Dermis microvascular lymphatic vessel endothelial cell (primary cell): ENCODE measurements around the gene PIKFYVE. TPM values are rescaled to one million over a fixed set of nuclear protein-coding genes. Genes with fewer than 3 reads are reported as not detected.
A peak's percentile ranks its signal among the peaks of the same experiment; 100 is the strongest.
"Not testable (repeated sequence)": the region's sequence is repeated elsewhere in the genome, so short reads cannot be mapped to it uniquely, and the experiment has no call there.

Experiments used
- DNase-seq, 2 donors: peaks; one replicate each; pipeline versions ENCODE4 v3.0.0 to v3.0.0-alpha.2; 2010; ENCODE audit warnings: low read depth in 2 of 2
- total RNA-seq: library from RNA; depleted of rRNA; stranded (reverse); fragments of >200 nt; gene quantifications from 2 replicates; pipeline ENCODE4 v1.2.1, GENCODE V29; 2014

Gene PIKFYVE
- total RNA-seq, 1 donor from 2014 or later = 19.3 TPM

DNA sequence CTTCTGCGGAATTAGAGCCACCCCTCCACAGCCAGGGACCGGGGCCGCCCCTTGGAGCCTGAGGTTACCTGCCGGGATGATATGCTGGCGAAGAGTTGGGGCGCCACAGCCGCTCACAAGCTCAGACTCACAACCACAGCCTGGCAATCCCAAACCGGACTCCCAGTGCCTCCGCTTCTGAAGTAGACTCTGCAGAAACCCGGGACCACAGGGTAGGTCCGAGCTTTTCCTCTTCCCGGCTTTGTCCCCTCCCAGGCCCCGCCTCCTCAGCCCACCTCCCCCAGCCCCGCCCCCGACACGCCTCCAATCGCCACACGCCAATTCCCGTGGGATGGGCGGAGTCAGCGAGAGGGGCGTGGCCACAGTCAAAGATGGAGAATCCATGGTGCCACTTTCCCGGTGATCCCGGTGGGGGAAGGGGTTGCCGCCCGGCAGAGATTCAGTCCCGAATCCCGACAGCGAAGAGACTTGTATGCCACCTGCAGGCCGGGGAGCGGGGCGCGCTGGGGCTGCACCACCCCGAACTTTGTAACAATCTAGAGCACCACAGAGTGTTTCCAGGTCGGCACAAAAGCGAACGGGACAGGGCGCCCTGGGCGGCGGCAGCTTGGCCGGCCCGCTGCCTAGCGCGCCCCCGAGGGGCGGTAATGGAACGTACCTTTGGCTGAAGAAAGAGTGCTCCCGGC, 11.0 kb upstream of the PIKFYVE start, which contains the start of gene IDH1:
TSS of gene IDH1 (minus strand) at position 201 of the 686 bp plus-strand sequence. CDS start 3,520 bp downstream, outside the sequence.
- DNase-seq = peak; percentile 83 to 93

DNA sequence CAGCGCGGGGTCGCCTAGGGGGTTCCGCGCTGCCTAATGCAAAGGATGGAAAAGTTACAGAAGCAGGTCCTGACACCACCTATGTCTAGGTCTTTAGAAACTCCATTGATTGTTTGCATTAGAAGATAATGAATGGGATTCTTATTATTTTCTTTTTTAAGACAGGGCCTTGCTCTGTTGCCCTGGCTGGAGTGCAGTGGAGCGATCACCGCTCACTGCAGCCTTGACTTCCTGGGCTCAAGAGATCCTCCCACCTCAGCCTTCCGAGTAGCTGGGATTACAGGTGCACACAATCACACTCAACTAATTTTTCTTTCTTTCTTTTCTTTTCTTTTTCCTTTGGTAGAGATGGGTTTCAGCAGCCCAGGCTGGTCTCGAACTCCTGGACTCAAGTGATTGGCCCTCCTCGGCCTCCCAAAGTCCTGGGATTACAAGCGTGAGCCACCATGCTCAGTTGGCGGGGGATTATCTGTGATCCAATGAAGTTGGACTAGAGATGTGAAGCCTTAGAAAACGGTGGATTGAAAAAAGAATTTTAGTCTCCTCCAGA, 10.4 kb upstream of the PIKFYVE start:
- no peak for DNase-seq

DNA sequence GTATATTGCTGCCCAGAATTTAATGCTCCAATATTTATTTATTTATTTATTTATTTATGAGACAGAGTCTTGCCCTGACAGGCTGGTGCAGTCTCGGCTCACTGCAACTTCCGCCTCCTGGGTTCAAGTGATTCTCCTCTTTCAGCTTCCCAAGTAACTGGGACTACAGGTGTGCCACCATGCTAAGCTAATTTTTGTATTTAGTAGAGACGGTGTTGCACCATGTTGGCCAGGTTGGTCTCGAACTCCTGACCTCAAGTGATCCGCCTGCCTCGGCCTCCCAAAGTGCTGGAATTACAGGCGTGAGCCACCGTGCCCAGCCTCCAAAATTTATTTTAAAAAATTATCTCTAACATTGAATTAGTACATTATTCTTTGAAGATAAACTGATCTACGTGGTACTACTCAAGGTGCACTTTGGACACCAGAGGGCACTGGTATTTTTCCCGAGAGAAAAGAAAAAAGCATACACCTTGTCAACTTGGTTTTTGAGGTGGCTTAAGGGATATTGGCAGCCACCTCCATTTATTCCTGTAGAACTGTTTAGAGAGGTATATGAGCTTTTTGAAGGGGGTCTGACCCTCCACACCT, 9.8 kb upstream of the PIKFYVE start:
- DNase-seq = no peak

DNA sequence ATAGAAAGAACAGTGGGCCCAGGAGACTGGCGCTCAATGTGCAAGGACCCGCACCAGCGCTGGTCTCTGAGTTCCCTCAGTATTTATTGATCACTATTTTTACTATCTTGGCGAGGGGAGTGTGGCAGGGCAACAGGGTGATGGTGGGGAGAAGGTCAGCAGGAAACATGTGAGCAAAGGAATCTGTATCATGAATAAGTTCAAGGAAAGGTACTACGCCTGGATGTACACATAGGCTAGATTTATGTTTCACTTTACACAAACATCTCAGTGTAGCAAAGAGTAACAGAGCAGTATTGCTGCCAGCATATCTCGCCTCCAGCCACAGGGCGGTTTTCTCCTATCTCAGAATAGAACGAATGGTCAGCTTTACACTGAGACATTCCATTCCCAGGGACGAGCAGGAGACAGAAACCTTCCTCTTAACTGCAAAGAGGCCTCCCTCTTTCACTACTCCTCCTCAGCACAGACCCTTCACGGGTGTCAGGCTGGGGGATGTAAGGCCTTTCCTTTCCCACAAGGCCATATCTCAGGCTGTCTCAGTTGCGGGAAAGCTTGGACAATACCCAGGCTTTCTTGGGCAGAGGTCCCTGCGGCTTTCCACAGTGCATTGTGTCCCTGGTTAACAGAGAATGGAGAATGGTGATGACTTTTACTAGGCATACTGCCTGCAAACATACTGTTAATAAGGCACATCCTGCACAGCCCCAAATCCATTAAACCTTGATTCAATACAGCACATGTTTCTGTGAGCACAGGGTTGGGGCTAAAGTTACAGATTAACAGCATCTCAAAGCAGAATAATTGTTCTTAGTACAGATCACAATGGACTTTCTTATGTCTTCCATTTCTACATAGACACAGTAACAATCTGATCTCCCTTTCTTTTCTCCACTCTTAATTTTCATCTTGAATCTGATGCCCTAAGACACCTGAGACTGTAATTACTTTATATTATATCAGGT, 8.9 kb upstream of the PIKFYVE start:
- DNase-seq = not testable (repeated sequence)

DNA sequence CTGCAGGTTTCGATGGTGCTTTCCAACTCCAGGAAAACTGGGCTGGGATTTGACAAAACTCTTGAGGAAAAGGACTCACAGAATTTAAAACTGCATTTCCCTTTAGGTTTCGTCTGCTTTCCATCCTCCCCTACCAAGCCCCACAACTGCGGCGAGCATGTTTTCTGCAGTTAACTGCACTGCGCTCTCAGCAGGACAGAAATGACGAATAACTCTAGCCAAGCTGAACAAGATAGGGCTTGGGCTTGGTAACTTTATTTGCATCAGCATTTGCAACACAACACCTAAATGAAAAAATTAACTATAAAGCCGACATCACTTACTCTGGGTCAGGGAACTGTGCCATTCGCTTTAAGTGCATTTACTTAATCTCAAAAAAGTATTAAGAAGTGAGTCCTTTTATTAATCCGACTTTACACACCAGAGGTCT, 669 bp upstream of the PIKFYVE start:
- peak; percentile 20 to 59 for DNase-seq

DNA sequence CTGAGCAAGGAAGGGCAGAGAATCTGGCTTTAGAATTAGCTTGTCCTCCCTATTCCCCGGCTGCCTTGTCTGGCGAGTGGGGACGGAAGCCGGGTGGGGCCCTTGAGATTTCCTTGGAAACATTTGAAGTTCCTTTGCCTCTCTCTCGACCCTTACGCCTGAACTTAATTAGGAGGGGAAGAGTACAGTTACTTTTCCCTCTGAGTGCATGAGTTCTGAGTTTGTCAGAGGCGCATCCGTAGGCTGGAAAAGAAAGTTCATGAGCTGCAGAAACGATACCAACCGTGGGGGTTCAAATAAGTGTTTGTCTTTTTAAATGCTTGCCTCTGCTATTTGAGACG, 468 bp downstream of the PIKFYVE start:
- peak in 1 of 2 donors; percentile 3 for DNase-seq

DNA sequence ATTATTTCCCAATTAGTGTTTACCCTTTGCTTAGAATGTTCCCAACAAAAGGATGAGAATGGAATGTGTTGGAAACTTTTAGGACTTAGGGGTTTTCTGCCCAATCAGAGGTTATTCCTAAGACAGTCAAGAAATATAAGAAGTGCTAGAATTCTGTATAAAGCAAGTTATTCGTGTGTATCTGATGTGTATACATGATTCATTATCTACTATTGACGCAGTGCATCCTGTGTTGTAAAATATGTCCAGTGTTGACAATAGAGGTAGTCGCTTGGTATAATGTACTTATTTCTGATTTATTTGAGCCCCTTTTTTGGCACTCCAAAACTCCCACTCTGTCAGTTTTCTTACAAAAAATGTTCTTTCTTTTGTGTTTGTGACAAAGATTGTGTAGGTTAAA, 881 bp downstream of the PIKFYVE start:
- DNase-seq = peak; percentile 7 to 53

DNA sequence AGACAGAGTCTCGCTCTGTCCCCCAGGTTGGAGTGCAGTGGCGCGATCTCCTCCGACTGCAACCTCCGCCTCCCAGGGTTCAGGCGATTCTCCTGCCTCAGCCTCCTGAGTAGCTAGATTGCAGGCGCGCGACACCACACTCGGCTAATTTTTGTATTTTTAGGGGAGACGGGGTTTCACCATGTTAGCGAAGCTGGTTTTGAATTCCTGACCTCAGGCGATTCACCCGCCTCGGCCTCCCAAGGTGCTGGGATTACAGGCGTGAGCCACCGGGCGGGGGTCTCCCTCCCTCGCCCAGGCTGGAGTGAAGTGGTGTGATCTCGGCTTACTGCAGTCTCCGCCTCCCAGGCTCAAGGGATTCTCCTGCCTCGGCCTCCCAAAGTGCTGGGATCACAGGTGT, 1.5 kb downstream of the PIKFYVE start:
- not testable (repeated sequence) for DNase-seq

DNA sequence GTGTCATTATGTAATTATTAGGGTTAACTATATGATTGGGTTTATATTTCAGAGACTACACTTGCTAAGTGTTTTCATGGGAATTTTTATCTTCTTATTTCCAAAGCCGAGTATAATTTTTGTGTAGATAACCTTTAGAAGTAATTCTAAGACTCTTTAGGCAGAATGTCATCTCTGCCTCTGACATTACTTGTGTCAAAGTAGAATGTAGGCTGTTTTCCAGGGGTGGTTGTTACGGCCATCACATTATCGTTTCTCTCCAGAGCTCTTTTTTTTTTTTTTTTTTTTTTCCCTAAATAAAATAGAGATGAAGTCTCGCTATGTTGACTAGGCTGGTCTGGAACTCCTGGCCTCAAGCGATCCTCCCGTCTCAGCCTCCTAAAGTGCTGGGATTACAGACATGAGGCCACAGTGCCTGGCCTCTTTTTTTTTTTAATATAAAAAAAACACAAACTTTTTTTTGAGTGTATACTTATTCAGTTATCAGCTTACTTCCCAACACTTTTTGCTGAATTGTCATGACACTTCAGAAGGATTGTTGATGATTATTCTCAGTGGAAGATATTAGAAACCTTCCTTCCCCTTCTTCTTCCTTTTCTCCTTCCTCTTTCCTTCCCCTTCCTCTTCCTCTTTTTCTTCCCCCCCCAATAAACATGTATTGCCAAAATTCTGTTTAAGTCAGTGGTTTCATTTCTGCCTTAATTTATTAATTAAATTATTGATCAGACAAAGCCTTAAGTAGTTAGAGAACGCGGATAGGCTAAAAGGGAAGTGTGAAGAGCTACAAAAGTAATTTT, 2.3 kb downstream of the PIKFYVE start:
- no peak for DNase-seq

DNA sequence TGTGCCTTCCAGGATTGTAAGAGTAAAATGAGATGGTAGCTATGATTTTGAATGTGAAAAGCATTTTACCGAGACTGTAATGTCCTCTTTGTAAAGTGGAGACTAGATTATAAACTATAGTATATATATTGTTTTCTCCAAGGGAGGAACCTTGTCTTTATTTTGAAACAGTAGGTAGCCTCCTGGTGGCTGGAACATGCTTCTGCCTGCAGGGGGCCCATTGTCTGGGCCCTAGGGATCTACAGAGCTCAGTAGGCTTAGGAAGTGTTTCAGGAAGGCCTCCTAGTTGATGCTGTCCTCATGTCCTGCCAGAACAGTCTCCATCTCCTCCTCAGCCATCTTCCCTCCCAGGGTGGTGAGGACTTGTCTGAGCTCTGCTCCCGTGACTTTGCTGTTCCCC, 3.0 kb downstream of the PIKFYVE start:
- DNase-seq = no peak

DNA sequence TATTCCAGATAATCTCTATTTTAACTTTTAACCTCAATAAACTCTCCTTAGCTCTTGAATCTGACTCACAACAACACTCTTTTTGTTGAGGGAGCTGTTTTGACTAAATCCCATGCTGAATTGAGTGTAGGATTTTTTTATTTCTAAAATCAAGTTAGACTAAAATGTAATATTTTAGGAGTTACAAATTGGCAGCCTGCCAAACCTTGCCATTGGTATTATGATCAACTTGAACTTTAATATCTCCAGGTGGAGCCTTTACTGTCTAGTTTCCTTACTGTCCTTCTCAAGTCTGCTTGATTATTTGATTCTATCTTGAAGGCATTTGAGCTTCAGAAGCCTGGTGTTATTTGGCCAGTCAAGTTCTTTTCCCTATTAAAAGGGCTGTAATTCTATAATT, 8.7 kb downstream of the PIKFYVE start:
- DNase-seq = no peak

DNA sequence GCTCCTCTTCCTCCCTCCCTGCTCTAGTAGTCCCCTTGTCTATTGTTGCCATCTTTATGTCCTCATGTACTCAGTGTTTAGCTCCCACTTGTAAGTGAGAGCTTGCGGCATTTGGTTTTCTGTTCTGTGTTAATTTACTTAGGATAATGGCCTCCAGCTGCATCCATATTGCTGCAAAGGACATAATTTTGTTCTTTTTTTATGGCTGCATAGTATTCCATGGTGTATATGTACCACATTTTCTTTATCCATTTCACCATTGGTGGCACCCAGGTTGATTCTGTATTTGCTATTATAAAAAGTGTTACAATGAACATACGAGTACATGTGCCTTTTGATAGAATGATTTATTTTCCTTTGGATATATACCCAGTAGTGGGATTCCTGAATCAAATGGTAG, 12.5 kb downstream of the PIKFYVE start:
- DNase-seq = no peak

DNA sequence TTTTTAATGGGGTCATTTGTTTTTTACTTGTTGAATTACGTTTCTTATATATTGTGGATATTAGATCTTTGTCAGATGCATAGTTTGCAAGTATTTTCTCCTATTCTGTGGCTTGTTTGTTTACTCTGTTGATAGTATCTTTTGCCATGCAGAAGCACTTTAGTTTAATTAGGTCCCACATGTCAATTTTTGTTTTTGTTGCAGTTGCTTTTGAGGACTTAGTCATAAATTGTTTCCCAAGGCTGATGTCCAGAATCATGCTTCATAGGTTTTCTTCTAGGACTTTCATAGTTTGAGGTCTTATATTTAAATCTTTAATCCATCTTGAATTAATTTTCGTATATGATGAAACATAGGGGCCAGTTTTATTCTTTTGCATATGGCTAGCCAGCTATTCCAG, 13.2 kb downstream of the PIKFYVE start:
- DNase-seq = no peak

DNA sequence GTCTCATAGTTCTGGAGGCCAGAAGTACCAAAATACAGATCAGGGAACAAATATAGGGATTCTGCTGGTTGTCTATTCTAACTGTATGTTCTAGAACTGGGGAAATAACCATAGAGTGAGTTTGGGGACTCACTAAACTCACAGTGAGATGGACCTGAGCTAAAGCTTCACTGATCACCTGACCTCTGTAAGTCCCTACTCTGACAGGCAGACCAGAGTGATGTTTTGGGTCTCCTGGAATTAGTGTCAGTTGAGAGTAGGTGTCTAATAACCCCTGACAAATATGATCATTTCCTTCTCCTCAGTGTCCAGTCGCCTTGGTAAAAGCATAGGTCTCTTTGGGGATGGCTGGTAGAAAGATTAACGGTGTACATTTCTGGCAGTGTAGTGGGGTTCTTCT, 14.2 kb downstream of the PIKFYVE start:
- DNase-seq = no peak

DNA sequence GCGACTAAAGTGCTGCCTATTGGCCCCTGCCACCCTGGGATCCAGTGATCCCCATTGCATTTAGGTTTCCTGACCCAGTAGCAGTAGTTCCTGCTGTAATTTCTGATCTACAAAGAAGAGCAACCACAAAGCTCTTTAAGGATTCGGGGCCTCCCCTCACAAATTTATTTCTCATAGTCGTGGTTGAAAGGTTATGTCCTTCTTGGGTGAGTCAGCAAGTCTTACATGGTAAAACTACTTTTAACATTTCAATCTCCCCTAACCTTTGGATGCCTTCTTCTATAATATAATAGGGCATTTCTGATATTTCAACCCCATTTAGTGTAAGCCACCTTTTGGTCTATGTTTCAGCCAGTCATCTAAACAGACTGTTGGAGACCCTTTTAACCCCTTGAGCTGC, 14.9 kb downstream of the PIKFYVE start:
- no peak for DNase-seq

DNA sequence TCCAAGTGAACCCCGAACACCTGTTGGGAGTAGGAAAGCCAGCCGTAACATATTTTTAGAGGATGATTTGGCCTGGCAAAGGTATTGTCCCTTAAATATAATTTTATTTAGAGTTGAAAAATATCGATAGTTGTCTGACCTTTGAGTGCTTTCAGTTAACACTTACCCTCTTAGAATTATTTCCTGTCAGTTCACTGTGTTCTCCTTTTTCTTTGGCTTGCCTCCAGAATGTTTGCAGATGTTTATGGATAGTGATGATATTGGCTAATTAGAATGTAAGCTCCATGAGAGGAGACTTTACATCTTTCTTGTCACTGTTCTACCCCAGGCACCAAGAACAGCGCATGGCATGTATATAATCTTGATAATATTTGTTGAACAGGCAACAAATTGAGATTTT, 19.8 kb downstream of the PIKFYVE start:
- no peak for DNase-seq

DNA sequence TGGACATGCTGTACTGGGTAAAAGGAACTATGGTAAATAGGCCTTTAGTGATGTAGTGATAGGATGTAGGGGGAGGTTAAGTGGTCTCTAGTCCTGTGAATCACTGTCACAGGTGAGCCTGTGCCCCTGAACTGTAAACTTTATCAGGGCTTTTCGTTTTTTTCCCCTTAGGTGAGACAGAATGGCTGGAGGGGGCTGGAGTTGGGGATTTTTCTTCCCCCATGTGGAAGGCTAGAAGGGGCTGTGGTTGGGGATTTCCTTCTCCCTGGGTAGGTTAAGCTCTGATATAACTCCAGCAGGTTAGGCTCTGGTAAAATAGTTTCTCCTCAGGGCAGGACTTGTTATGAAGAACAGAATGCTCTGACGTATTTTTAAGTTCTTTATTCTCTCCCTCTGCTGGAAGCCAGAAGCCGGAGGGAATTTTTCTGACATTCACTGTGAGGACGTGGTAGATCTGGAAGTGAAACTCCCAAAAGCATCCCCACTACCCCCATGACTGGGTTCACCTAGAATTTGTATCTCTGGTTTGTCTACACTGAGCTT, 28.5 kb downstream of the PIKFYVE start:
- DNase-seq = no peak

DNA sequence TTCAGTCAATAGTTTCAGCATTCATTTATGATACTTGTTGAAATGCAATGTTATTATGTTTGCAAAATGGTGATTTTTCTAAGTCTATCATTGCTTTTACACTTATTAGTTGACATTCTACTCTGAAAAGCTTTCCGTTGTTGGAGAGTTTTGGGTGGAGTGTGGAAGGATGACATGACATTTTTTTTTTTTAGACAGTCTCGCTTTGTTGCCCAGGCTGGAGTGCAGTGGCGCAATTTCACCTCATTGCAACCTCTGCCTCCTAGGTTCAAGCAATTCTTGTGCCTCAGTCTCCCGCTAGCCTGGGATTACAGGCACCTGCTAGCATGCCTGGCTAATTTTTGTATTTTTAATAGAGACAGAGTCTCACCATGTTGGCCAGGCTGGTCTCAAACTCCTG, 29.8 kb downstream of the PIKFYVE start:
- DNase-seq = no peak

DNA sequence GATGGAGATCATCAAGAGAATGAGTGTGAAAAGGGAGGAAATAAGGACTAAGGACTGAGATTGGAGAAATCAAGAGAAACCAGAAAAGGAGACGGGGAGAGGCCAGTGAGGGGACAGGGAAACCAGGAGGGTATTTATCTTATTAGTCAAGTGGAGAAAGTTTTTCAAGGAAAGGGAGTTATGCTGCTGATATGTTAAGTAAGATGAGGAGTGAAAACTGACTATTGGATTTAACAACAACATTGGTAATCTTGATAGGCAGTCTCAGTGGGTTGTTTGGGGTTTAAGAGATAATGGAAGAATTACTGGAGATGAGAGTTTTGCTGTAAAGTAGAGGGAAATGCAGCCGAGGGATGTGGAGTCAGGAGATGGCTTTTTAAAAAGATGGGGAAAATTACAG, 30.6 kb downstream of the PIKFYVE start:
- DNase-seq = no peak

DNA sequence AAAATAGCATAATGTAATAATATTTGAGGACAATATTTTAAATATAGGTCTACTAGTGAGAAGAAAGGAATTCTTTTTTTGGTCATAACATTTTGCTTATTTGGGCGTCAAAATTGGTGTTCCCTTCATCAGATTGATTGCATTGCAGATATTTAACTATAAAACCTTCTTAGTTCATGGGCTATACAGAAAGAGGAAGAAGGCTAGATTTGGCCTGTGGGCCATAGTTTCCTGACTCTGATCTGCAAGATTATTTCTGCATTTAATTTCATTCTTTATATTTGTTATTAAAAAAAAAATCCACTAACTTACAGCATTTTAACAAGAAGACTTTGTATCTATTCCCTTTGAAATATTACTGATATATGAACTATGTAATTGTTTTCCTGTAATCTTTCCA, 31.9 kb downstream of the PIKFYVE start:
- DNase-seq = no peak
